HEK293T (cell line): Measurements from ENCODE around the gene GRIK4.

Experiments used
- BHLHE40 ChIP-seq: fragments of 450-650 bp; IDR thresholded peaks from 2 replicates; pipeline ENCODE4 v1.6.1; 2016; ENCODE audit warnings: mild to moderate bottlenecking, moderate library complexity, borderline replicate concordance
- ELF4 ChIP-seq: fragments of 450-650 bp; IDR thresholded peaks from 2 replicates; pipeline ENCODE4 v1.6.1; 2017; ENCODE audit warnings: antibody characterized with exemption
- FOXM1 ChIP-seq: fragments of 450-650 bp; IDR thresholded peaks from 2 replicates; pipeline ENCODE4 v1.6.1; 2017; ENCODE audit warnings: mild to moderate bottlenecking, borderline replicate concordance
- HDGF ChIP-seq: fragments of 450-650 bp; IDR thresholded peaks from 2 replicates; pipeline ENCODE4 v1.6.1; 2017; ENCODE audit warnings: antibody characterized with exemption, borderline replicate concordance
- L3MBTL2 ChIP-seq: fragments of 450-650 bp; conservative IDR thresholded peaks from 2 replicates; pipeline ENCODE4 v1.6.1; 2016; ENCODE audit warnings: mild to moderate bottlenecking
- LEF1 ChIP-seq: fragments of 450-650 bp; IDR thresholded peaks from 2 replicates; pipeline ENCODE4 v1.6.1; 2017; ENCODE audit warnings: mild to moderate bottlenecking, borderline replicate concordance
- NFRKB ChIP-seq: fragments of 450-650 bp; IDR thresholded peaks from 2 replicates; pipeline ENCODE4 v1.6.1; 2016; ENCODE audit warnings: mild to moderate bottlenecking, moderate library complexity
- PKNOX1 ChIP-seq: fragments of 450-650 bp; IDR thresholded peaks from 2 replicates; pipeline ENCODE4 v1.6.1; 2016
- SP1 ChIP-seq: fragments of 450-650 bp; IDR thresholded peaks from 2 replicates; pipeline ENCODE4 v1.6.1; 2017
- TARDBP ChIP-seq: fragments of 450-650 bp; IDR thresholded peaks from 2 replicates; pipeline ENCODE4 v1.6.1; 2016
- ZNF384 ChIP-seq: fragments of 450-650 bp; IDR thresholded peaks from 2 replicates; pipeline ENCODE4 v1.6.1; 2016

- TF ChIP-seq ELF4 = no peak
- TF ChIP-seq ZNF384 = no peak
- no peak for TF ChIP-seq TARDBP
- no peak for TF ChIP-seq HDGF
- TF ChIP-seq FOXM1 = no peak
- TF ChIP-seq PKNOX1 = no peak
- no peak for TF ChIP-seq SP1
- TF ChIP-seq NFRKB = no peak
- TF ChIP-seq LEF1 = no peak
- TF ChIP-seq L3MBTL2 = no peak
- TF ChIP-seq BHLHE40 = no peak
Observed at GRCh38 chr11:120686516-120686915, 175.0 kb downstream of the GRIK4 start.
